Measurements from ENCODE around the gene NUDT14. TPM values are rescaled to one million over a fixed set of nuclear protein-coding genes. Genes with fewer than 3 reads are reported as not detected.
A peak's percentile ranks its signal among the peaks of the same experiment; 100 is the strongest.

NUDT14 gene
- total RNA-seq, 1 donor from 2014 or later = 68.4 TPM

GRCh38 chr14:105204206-105204930, 23.3 kb upstream of the NUDT14 start:
- H3K27ac Mint-ChIP-seq = no peak overlapping the region
- DNase-seq (ENCODE audit: low spot score in 2 of 2, unreplicated experiment in 2 of 2) = no peak
- H3K9me3 Mint-ChIP-seq = no peaks in the 10 kb centered on the region
- peaks cover 2% of the 10 kb centered on the region for H3K27me3 Mint-ChIP-seq (ENCODE audit: low read depth)
- no peak overlapping the region for H3K4me3 Mint-ChIP-seq
- no peaks in the 10 kb centered on the region for H3K36me3 Mint-ChIP-seq
- no peak for TF ChIP-seq CTCF (IDR thresholded peaks at IDR 0.05; ENCODE audit: unreplicated experiment)
- no peaks in the 10 kb centered on the region for H3K4me1 Mint-ChIP-seq

- no peak for TF ChIP-seq CTCF (IDR thresholded peaks at IDR 0.05; ENCODE audit: unreplicated experiment)
- Mint-ChIP-seq H3K4me1 (no peaks in the 10 kb centered on the region), H3K4me3 (no peak overlapping the region), H3K27me3 (ENCODE audit: low read depth) (peaks cover 5% of the 10 kb centered on the region), H3K27ac (no peak overlapping the region), H3K36me3 (no peaks in the 10 kb centered on the region), H3K9me3 (no peaks in the 10 kb centered on the region)
- no peak for DNase-seq (ENCODE audit: low spot score in 2 of 2, unreplicated experiment in 2 of 2)
Observed at GRCh38 chr14:105203701-105204100, 22.6 kb upstream of the NUDT14 start.

DNA sequence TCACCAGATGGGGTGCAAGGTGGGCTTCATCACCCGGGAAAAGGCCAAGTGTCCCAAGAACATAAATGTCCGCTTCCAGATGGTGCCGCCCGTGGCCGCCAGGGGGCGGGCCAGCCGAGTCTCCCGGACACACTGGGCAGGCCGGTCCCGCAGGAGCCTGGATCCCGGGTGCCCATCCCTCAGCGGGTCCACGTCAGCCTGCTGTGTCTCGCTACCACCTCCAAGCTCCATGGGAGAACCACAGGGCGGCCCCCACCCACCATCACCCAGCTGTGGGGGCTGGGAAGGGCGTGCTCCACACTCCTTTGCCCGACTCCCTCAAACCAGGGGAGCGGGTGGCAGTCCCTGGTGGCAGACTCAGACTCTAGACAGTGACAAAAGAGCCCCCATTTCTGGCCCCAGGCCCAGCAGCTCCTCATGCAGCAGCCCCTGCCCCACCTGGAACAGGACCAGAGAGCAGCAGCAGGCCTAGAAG, 22.0 kb upstream of the NUDT14 start:
- peak overlapping the region; percentile 66 for H3K27ac Mint-ChIP-seq
- H3K27me3 Mint-ChIP-seq (ENCODE audit: low read depth) = peaks cover 9% of the 10 kb centered on the region
- H3K36me3 Mint-ChIP-seq = no peaks in the 10 kb centered on the region
- peak; percentile 75 to 90 for DNase-seq (ENCODE audit: low spot score in 2 of 2, unreplicated experiment in 2 of 2)
- no peak overlapping the region for H3K4me3 Mint-ChIP-seq
- H3K4me1 Mint-ChIP-seq = no peaks in the 10 kb centered on the region
- peak; percentile 100 for TF ChIP-seq CTCF (IDR thresholded peaks at IDR 0.05; ENCODE audit: unreplicated experiment)
- no peaks in the 10 kb centered on the region for H3K9me3 Mint-ChIP-seq

DNA sequence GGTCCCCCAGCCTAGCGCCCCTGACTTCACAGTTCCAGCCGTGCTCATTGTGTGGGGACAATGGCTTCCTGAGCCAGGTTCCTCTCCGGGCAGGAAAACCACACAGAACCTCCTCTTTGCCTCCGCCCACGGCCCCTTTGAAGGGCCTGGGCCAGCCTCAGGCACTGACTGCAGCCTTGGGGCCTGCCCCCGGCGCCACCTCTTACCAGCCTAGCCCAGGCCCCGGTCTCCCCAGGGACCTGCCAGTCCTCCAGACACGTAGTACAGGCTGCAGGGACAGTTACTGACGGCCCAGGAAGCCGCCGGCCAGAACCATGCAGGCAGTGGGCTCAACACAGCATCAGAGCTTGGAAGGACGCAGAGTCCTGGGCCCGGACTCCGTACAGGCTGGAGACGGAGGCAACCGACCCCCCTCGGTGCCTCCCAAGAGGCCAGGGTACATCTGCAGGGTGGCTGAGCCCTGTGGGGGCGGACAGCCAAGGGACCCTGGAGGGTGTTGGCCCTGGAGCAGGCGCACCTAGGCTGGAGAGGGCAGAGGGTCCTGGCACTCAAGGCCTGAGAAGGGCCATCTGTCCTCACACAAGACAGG, 20.9 kb upstream of the NUDT14 start:
- H3K4me3 Mint-ChIP-seq = no peak overlapping the region
- no peaks in the 10 kb centered on the region for H3K4me1 Mint-ChIP-seq
- no peaks in the 10 kb centered on the region for H3K36me3 Mint-ChIP-seq
- H3K27ac Mint-ChIP-seq = no peak overlapping the region
- TF ChIP-seq CTCF (IDR thresholded peaks at IDR 0.05; ENCODE audit: unreplicated experiment) = peak; percentile 2
- DNase-seq (ENCODE audit: low spot score in 2 of 2, unreplicated experiment in 2 of 2) = no peak
- H3K27me3 Mint-ChIP-seq (ENCODE audit: low read depth) = peaks cover 16% of the 10 kb centered on the region
- no peaks in the 10 kb centered on the region for H3K9me3 Mint-ChIP-seq

DNA sequence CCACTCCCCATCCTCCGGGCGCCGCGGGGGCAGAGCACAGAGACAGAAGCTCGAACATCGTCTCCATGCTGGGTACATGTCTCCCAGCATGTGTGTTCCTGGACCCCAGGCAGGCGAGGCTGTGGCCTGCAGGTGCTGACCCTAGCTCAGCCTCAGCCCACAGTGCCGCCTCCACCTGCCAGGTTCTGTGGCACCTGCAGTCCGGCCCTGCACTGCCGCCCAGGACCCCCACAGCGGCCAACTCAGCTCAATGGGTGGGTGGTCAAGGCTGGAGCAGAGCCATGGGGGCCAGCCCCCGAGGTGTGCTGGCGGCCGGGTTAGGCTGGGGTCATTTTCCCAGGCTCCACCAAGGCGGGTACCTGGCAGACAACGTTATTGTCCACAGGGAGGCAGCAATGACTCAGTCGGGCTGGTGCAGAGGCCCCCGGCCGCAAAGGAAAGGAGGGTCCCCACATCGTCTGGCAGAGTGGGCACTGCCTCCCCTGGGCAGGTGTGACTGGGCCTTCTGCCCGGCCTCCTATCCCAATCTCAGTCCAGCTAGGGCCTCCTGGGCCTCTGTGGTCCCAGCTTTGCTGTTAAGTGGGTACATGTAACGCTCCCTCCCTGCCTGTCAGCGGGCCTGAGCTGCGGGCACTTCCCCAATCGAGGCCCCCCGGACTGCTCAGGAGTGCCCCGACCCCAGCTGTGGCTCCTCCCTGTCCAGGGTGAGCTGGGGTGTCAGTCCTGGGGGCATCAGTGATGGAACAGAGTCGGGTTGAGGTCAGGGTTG, 20.2 kb upstream of the NUDT14 start:
- Mint-ChIP-seq H3K9me3 (no peaks in the 10 kb centered on the region), H3K4me3 (no peak overlapping the region), H3K36me3 (no peaks in the 10 kb centered on the region), H3K4me1 (no peaks in the 10 kb centered on the region), H3K27me3 (ENCODE audit: low read depth) (peaks cover 16% of the 10 kb centered on the region), H3K27ac (no peak overlapping the region)
- TF ChIP-seq CTCF (IDR thresholded peaks at IDR 0.05; ENCODE audit: unreplicated experiment) = peak; percentile 13
- DNase-seq (ENCODE audit: low spot score in 2 of 2, unreplicated experiment in 2 of 2) = no peak
